AG09309 (cell line): Measurements from ENCODE around the gene DDHD1.
"Not testable (repeated sequence)": the region's sequence is repeated elsewhere in the genome, so short reads cannot be mapped to it uniquely, and the experiment has no call there.

Experiments used
- DNase-seq: peaks from one replicate; pipeline ENCODE4 v3.0.0-alpha.2; 2010; ENCODE audit warnings: low read depth
- H3K4me3 ChIP-seq: 2 replicates; pipeline ENCODE4 v1.5.1; 2011; ENCODE audit warnings: mild to moderate bottlenecking, low read depth, low read length, moderate library complexity; ENCODE audit not compliant: control insufficient read depth
- CTCF ChIP-seq: IDR thresholded peaks from 2 replicates; pipeline ENCODE4 v1.5.1; 2011; ENCODE audit warnings: mild to moderate bottlenecking, low read depth, low read length, inconsistent platforms; ENCODE audit not compliant: insufficient read depth, control insufficient read depth; ENCODE audit errors: missing control alignments

Gene DDHD1

GRCh38 chr14:53108292-53109104, 44.6 kb downstream of the DDHD1 start:
- DNase-seq, result no peak
- H3K4me3 ChIP-seq, result no peak overlapping the region; the same call in 1 of the 2 replicates
- TF ChIP-seq CTCF, result no peak

GRCh38 chr14:53106768-53107167, 46.4 kb downstream of the DDHD1 start:
- H3K4me3 ChIP-seq, result no peak overlapping the region
- no peak for TF ChIP-seq CTCF

GRCh38 chr14:53103636-53104340, 49.3 kb downstream of the DDHD1 start:
- no peak overlapping the region for H3K4me3 ChIP-seq
- no peak for DNase-seq
- no peak for TF ChIP-seq CTCF

More at GRCh38 chr14:53106768-53107167, 46.4 kb downstream of the DDHD1 start:
- DNase-seq, result no peak

- TF ChIP-seq CTCF, result no peak
- DNase-seq, result peak; percentile 48
- no peak overlapping the region for H3K4me3 ChIP-seq
Measured at GRCh38 chr14:53093206-53093605, 59.9 kb downstream of the DDHD1 start.

- no peak overlapping the region for H3K4me3 ChIP-seq
- no peak for DNase-seq
- TF ChIP-seq CTCF, result no peak
Measured at GRCh38 chr14:53090853-53091252, 62.3 kb downstream of the DDHD1 start.

- H3K4me3 ChIP-seq, DNase-seq: not testable (repeated sequence)
Measured at GRCh38 chr14:53084954-53085353, 68.2 kb downstream of the DDHD1 start.

GRCh38 chr14:53064475-53064874, 88.6 kb downstream of the DDHD1 start:
- H3K4me3 ChIP-seq, result no peak overlapping the region
- no peak for DNase-seq
- TF ChIP-seq CTCF, result no peak
